Colonic mucosa (tissue), 4 donors: ENCODE measurements around the gene OPTC. TPM values are rescaled to one million over a fixed set of nuclear protein-coding genes. Genes with fewer than 3 reads are reported as not detected.

ENCODE experiments used
- DNase-seq: peaks from one replicate; pipeline ENCODE4 v3.0.0-alpha.2; 2020
- H3K27ac ChIP-seq: fragments of 200-600 bp; one replicate; pipeline ENCODE4 v1.8.0; 2021
- H3K27me3 ChIP-seq: fragments of 200-600 bp; one replicate; pipeline ENCODE4 v1.8.0; 2021
- H3K36me3 ChIP-seq: fragments of 200-600 bp; one replicate; pipeline ENCODE4 v1.8.0; 2021
- H3K4me1 ChIP-seq: fragments of 200-600 bp; one replicate; pipeline ENCODE4 v1.8.0; 2021; ENCODE audit warnings: mild to moderate bottlenecking
- H3K4me3 ChIP-seq: fragments of 200-600 bp; one replicate; pipeline ENCODE4 v1.8.0; 2021
- H3K9ac ChIP-seq, 2 donors: one replicate each; pipeline ENCODE4 v1.7.0; 2013; ENCODE audit warnings: control low read depth in 2 of 2, low read depth in 2 of 2, low read length in 2 of 2
- H3K9me3 ChIP-seq: fragments of 200-600 bp; one replicate; pipeline ENCODE4 v1.8.0; 2021
- intact Hi-C: fragments of 100-400 bp; cut with DNase I; formaldehyde crosslinking; loops from one replicate; pipeline ENCODE4 v1.14.1; 2022
- total RNA-seq, 2 donors: library from RNA; stranded (reverse); fragmentation: NEBNext Ultra II Directional in 1 of 2; extraction: Animal tissue kit (Norgen Biotek cat#: 25700) in 1 of 2; gene quantifications; one replicate each; pipeline ENCODE4 v1.2.1, GENCODE V29; 2021
- TF ChIP-seq, protein P1 (sequence below): fragments of 200-600 bp; IDR thresholded peaks from one replicate; pipeline ENCODE4 v1.8.0; 2022; ENCODE audit warnings: antibody characterized with exemption, mild to moderate bottlenecking
- donor health status: healthy.
- donor health status: DM: no; HTN: no; CAD: no.
- donor health status: DM: no; HTN: no; CAD: no.

Gene OPTC
- total RNA-seq, 2 donors from 2014 or later = not detected

DNA sequence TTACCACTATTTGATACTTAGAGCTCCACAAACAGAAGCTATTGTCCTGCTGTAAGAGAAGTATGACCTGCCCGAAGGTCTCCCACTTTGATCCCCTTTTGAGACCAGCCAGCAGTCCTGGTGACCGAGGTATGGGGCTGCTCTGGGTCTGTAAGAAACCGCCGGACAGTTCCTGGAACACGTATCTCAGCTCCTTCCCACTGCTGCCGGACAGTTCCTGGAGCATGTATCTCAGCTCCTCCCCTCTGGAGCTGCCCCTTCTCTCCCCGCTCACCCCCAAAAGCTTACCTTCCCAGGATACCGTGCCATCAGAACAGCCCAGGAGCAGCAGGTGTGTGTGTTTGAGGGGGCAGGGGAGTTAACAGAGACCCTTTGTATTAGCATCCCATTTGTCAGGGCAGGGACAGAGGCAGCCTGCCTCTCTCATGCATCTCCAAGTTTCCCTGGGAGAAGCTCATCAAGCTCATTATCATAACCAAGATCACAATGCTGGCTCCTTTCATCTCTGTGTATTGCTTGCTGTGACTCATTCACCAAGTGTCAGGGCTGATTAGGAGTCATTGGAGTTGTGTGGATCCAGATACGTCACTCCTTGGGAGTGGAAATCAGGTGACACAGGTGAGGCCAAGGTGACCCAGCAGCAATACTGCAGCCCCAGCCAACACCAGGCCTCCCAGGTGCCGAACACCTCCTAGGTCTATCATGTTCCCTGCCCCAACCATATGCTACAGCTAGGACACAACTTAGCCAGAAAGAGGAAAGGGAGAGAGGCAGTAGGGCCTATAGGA, 25.3 kb downstream of the OPTC start:
- Histone ChIP-seq H3K9me3 (no peaks in the 10 kb centered on the region), H3K9ac (no peak overlapping the region), H3K27me3 (no peaks in the 10 kb centered on the region), H3K36me3 (no peaks in the 10 kb centered on the region), H3K4me1 (no peaks in the 10 kb centered on the region), H3K4me3 (no peak overlapping the region), H3K27ac (no peak overlapping the region)
- DNase-seq = no peak
- TF ChIP-seq, protein P1, sequence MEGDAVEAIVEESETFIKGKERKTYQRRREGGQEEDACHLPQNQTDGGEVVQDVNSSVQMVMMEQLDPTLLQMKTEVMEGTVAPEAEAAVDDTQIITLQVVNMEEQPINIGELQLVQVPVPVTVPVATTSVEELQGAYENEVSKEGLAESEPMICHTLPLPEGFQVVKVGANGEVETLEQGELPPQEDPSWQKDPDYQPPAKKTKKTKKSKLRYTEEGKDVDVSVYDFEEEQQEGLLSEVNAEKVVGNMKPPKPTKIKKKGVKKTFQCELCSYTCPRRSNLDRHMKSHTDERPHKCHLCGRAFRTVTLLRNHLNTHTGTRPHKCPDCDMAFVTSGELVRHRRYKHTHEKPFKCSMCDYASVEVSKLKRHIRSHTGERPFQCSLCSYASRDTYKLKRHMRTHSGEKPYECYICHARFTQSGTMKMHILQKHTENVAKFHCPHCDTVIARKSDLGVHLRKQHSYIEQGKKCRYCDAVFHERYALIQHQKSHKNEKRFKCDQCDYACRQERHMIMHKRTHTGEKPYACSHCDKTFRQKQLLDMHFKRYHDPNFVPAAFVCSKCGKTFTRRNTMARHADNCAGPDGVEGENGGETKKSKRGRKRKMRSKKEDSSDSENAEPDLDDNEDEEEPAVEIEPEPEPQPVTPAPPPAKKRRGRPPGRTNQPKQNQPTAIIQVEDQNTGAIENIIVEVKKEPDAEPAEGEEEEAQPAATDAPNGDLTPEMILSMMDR = no peak
- intact Hi-C loops = no loop called here

DNA sequence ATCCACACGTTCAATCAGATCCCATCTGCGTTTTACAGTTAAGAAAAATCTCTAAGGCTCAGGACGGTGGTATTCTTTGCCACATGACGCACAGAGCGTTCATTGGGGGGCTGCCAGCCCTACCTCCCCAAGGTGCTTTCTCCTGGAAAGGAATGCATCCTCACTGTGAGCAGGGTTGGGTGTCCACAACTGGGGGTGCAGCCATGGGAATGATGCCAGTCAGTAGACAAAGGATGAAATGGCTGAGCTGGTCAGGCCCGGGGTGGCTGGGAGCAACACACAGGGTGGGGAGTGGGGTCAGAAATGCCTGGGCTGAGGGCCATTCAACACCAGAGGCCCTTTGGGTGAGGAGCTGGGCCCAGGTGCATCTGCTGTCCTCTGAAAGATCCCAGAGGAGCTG, 25.9 kb downstream of the OPTC start:
- Histone ChIP-seq H3K9me3 (no peaks in the 10 kb centered on the region), H3K9ac (no peak overlapping the region), H3K27ac (no peak overlapping the region), H3K4me1 (no peaks in the 10 kb centered on the region), H3K4me3 (no peak overlapping the region), H3K27me3 (no peaks in the 10 kb centered on the region), H3K36me3 (no peaks in the 10 kb centered on the region)
- DNase-seq = no peak
- TF ChIP-seq, protein P1 = no peak
- intact Hi-C loops = no loop called here

DNA sequence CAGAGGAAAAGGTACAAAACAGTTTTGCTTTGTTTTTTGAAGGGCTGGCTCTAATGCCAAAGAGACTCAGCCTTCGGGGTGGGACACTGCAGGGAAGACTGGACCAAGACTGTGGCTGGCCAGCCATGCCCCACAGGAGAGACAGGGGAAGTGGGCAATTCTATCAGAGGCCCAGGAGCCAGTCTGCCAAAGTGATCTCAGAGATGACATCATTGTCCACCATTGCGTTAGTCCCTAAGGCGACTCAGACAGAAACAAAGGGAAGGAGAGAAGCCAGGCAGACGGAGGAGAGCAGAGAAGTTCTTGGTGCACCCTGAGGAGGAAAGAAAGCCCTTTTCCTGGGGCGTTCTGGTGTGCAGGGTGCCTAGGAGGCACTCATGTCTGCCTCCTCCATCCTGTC, 26.4 kb downstream of the OPTC start:
- H3K4me1 ChIP-seq = no peaks in the 10 kb centered on the region
- no peak overlapping the region for H3K4me3 ChIP-seq
- H3K36me3 ChIP-seq = no peaks in the 10 kb centered on the region
- TF ChIP-seq, protein P1 = no peak
- no peaks in the 10 kb centered on the region for H3K9me3 ChIP-seq
- H3K9ac ChIP-seq = no peak overlapping the region
- H3K27ac ChIP-seq = no peak overlapping the region
- no peaks in the 10 kb centered on the region for H3K27me3 ChIP-seq
- DNase-seq = no peak
- intact Hi-C loops = no loop called here

DNA sequence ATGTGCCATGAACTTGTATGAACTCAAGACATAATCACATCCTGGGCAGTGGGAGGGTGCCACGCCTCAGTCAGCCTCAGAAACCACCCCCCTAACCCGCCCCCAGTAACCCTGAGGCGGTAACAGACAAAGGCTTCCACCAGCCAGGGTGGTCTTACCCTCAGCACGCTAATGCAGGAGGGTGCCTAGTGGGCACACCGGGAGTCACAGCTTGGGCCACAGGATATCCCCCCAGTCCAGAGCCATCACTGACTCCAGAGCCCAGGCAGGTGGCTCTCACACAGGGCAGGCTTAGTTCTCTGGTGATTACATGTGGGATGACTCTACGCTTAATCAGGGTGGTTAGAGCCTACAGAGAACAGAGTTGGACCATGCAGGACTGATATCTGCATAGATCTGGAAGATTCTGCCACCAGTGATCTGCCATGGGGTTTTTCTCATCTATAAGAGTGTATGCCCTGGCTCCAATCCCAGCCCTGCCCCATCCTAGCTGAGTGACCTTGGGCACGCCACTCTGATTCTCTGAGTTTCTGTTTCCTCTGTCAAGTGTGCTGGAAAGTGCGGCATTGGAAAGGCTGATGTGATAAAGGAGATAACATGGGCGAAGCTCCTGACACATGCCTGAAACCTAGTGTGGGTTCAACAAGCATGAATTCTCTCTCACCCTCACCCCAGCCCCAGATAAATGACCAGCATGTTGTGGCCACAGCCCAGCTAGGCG, 27.3 kb downstream of the OPTC start:
- no peak for DNase-seq
- Histone ChIP-seq H3K4me1 (no peaks in the 10 kb centered on the region), H3K36me3 (no peaks in the 10 kb centered on the region), H3K27ac (no peak overlapping the region), H3K9me3 (no peaks in the 10 kb centered on the region), H3K4me3 (no peak overlapping the region), H3K27me3 (no peaks in the 10 kb centered on the region), H3K9ac (no peak overlapping the region)
- TF ChIP-seq, protein P1 = no peak
- intact Hi-C loops = no loop called here

DNA sequence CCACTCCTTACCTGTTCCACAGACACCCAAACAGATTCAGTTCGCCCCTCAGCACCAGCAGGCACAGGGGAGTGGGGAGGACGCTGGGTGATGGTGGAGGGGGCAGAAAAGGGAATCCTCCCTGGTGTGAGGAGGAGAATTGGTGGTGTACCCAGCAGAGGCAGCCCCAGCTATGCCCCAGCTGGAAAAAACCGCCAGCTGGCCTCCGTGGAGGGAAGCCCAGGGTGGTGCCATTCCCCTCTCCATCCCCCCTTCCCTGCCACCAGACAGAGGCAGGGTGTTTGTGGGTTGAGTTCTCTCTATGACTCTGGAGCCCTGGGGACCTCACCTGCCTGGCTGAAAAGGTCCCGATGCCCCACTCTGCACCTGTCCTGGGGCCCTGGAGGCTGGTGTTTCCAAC, 27.9 kb downstream of the OPTC start:
- H3K36me3 ChIP-seq = no peaks in the 10 kb centered on the region
- H3K9me3 ChIP-seq = no peaks in the 10 kb centered on the region
- H3K4me1 ChIP-seq = no peaks in the 10 kb centered on the region
- intact Hi-C loops = no loop called here
- no peak overlapping the region for H3K27ac ChIP-seq
- no peak for DNase-seq
- H3K27me3 ChIP-seq = no peaks in the 10 kb centered on the region
- H3K4me3 ChIP-seq = no peak overlapping the region
- H3K9ac ChIP-seq = no peak overlapping the region
- TF ChIP-seq, protein P1 = no peak
